GM19455 (cell line): Measurements from ENCODE around the gene PRMT2.

Experiments used
- ATAC-seq: cut with Tn5 transposase; IDR thresholded peaks from one replicate; pipeline ENCODE4 v1.9.1; 2021; ENCODE audit not compliant: unreplicated experiment

The PRMT2 gene

DNA sequence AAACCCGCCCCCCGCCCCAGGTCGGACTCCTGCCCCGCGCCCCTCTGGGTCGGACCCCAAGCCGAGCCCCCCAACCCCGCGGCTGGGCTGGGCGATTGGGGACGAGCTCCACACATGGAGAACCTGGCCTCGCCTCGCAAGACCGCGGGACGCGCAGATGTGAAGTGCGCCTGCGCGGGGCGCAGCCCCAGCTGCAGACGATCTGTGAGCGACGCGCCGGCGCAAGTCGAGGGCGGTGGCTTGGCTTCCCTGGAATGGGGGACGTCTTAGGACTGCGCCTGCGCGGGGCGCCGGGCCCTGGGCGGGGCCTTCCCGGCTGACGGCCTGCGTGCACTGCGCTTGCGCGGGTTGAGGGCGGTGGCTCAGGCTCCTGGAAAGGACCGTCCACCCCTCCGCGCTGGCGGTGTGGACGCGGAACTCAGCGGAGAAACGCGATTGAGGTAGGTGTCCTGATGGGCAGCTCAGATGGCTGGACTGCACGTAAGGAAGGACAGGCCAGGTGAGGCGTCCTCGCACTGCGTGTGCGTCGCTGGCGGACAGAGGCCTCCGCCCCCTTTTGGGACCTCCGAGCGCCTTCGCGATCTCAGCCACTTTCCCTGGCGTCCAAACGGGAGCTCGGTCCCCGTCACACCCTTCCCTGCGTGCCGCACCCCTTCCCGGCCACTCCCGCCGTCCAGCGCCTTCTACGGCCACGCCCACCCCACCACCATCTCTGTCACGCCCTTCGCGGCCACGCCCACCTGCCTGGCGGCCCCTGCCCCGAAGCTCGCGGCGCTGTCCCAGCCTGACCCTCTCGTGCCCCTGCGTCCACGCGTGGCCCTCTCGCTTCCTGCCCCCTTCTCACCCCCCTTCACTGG is at the start of gene PRMT2:
Gene PRMT2, plus strand, starts transcription at position 351 of the 857 bp plus-strand sequence. CDS start 1,278 bp downstream, outside the sequence.
- ATAC-seq, result peak; percentile 85

DNA sequence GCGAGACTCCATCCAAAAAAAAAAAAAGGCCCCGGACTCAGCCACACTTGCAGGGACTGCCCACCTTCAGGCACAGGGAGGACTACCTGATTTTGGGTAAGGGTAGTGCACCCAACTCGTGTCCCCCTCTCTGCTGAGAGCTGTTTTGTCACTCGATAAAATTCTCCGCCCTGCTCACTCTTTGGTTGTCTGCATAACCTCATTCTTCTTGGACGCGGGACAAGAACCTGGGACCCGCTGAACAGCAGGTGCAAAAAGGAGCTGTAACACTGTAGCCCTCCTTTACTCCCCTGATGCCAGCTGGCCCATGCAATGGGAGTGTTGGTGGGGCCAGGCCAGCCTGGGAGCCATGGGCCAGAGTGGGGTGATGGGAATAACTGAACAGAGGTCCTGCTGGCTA is 41.2 kb upstream of the PRMT2 start:
- ATAC-seq, result no peak

DNA sequence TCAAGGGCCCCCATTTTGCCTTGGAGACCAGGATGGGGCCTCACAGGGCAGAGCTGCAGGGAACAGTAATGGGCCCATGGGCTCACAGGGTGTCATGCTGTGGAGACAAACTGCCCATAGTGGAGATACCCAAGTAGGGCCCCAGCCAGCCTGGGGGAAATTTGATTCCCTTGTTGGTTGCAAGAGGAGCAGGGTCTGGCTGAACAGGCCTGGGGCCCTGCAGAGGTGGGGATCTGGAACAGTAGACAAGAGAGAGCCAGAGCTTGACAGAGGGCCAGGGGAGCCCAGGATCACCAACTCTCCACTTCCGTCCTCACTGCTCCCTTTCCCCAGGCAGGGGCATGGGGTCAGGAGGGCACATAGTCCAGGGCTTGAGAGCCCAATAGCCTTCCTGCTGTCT is 39.3 kb upstream of the PRMT2 start:
- ATAC-seq, result no peak

DNA sequence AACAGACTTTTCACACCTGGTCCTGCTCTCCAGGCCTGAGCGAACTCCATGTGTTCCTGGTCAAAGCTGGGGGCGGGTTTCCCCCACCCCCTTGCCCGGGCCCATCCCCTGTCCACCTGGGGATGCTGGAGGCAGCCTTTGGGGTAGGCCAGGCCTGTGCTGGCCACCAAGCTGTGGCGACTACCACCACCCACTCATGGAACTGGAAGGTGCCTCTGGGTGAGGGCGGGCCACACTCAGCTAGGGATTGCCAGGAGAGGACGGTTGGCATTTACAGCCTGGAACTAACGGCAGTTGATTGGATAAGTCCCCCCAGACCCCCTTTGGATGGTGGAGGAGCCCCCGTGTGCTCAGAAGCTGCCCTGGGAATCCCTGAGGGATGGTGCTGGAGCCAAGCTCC is 38.4 kb upstream of the PRMT2 start:
- no peak for ATAC-seq

DNA sequence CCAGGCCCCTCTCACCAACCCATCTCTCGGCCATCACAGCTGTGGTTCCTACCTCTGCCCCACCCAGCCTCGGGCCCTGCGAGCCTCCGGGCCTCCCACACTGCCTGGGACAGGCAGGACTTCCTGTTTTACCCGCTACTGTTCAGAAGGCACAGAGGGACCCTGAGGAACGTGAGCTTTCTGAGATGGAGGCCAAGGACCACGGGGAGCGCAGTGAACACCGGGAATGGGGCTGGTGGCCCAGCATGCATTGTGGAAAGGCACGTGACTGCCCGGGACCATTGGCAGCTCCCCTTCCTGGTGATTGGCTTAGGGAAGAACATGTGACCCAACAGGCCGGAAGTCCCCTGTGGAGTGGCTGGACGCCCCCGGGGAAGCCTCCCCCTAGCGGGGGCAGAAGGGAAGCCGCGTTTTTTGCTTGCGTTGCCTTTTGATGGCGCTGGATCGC is 37.6 kb upstream of the PRMT2 start:
- ATAC-seq, result no peak

DNA sequence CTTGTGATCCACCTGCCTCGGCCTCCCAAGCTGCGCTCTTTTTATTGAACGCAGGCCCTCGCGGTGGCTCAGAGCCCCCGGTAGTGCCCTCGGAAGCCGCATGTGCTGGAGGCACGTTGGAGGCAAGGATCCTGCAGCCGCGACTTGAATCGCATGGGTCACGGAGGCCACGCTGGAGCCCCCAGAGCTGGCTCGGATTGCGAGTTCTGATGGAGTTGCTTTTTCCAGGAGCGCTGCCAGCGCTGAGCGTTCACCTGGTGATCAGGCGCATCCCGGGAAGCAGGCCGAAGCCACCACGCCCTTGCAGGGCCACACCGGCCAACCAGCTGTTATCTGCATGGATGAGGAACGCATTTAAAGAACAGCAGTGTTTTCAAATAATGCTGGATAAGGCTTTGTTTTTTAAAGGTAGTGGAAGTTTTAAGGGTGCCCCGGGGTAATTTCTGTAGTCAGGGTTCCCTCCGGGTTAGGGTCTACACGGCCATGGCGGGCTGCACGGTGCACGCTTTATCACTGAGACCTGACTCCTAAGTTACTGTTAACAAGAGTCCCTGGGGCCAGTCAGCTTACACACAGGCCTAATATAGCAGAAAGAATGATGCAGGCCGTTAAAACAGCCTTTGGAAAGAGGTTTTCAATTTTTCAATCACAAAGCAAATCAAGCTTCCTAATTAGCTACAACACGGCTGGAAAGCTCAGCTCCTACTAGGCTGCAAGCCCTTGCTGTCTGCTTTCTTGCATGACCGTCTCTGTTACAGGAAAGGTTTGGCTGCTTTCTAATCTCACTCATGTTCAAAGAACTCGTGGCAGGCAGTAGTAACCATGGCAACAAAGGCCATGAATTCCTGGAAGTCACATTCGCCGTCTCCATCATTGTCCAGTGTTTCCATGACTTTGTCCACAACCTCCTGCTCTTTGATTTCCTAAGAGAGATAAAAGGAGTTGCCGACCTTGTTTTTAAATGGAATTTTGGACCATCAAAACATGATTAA is 36.6 kb upstream of the PRMT2 start:
- no peak for ATAC-seq

DNA sequence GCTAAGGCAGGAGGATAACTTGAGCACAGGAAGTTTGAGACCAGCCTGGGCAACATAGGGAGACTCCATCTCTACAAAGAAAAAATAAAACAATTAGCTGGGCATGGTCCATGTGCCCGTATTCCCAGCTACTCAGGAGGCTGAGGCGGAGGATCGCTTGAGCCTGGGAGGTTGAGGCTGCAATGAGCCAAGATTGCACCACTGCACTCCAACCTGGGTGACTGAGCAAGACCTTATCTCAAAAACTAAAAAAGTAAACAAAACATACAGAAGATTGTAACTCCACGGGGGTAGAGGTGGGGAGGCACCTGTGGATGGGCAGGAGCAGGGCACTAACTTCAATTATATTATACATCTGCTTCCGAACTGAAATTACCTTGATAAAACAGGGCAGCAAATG is 35.2 kb upstream of the PRMT2 start:
- no peak for ATAC-seq

DNA sequence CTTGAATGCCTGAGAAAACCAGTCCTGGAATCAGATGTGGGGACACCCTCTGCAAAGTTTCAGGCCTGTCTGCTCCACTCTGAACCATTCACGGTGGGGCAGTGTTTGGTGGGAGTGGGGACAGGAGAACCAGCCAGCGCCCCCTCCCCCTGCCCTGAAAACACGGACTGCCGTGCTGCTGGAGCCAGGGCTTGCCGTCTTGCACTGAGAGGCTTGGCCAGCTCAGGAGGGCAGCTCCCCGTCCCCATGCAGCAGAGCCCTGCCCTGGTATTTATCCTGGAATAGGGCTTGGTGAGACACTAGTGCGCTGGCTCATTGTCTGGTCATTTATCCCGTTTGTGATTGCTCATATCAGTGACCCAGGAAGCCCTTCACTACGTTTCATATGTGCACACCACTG is 34.5 kb upstream of the PRMT2 start:
- ATAC-seq, result no peak

DNA sequence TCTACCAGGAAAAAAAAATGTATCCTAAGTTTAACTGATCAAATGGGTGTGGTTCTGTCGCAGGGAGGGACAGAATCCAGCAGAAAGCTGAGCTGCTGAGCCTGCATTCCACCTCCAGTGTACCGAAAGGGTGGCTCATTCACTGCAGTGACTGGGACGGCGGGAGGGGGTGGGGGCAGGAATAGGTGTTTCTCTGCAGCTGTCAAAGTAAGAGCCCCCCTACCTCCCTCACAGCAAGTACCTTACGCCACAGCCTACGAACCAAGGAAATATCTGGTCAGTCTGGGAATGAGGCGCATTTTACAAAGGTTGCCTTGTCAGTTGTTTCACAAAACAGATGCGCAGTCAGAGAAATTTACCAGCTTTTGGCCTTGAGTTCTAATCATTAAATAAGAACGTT is 32.2 kb upstream of the PRMT2 start:
- no peak for ATAC-seq

DNA sequence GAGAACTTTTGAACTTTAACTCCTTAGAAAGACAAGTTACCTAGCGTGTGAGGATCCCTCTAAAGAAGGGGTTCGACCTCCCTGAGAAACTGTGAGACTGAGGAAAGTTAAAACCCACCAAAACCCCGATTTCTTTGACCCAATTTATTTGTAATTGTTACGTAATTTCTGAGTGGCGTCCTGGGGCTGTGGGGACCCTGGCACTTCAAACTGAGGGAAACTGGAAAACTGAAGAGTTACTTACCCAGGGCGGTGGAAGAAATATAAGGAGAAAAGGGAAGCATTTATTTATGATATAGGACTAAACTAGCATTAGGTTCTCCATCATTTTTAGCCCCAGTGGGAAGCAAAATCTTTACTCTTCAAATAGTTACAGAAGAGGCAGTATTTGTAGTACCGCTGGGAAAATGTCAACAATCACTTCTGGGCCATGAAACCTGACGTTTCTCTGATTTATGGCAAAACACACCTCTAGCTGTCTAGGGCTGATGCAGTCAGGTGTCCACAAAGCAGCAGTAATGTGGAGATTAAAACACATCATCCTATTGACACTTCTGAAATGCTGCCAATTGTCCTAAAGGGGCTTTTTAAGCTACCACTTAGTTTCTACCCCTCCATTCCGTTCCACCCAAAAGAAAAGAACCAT is 31.0 kb upstream of the PRMT2 start:
- ATAC-seq, result no peak

DNA sequence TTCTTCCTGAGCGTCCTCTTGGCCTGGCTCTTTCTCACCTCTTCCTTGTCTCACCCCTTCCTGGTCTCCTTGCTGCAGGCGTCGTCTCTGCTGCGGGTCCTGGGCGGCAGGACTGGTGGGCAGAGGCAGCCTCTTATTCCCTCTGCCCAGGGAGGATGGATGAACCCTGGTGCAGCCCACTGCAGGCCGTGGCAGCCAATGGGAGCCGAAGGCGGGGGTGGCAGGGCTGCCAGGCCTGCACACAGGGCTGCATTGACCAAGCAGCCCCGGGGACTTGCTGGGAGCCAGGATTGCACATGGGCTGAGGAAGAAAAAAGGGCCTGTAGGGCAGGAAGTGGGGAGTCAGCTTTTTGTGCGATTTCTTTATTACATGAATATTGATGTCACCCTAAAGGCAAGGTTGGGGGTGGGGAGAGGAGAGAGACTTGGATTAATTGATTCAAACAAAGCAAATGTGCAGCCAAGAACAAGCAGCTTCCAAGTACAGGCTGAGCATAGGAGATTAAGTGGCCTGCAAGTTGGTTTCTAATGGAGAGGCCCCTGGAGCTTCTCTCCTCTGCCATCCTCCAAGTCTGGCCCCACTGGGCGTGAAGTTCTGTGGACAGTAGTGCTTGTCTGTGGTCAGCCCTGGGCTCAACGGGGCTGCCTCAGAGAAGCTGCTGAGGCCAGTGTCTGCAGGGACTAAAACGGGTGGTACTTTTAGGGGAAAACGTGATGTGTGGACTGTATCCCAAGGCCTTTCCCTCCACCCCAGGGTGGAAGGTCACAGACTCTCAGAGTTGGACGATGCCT is 30.3 kb upstream of the PRMT2 start, which contains the start of gene S100B:
Gene S100B, minus strand, starts transcription at position 108 of the 792 bp plus-strand sequence. CDS start 2,667 bp downstream, outside the sequence.
- ATAC-seq, result no peak

DNA sequence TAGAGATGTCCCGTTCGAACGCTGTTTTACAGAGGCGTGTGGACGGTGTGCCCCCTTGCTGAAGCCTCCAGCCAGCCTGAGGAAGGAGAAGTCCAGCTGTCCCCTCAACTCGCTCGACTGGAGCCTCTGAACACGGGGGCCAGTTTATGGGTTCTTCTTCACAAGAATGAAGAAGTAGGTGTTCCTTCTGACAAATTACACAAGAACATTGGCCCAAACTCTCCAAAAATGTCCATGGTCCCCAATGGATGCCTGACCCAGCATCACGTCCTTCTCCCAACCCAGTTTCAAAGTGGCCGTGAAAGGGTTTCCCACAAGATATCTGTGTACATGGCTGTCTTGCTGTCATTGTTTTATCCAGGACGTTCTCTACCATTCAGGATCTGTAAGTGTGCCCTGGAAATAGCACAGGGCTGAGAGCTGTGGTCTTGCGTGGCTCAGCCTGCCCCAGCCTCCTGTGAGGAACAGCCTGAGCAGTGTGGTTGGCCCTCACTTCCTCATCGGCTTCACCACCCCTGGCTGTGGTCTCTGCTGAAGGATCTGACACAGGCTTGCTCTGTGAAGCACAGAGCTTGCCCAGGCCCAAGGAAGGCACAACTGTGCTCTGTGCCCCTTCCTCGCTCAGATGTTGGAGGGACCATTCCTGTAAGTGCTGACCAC is 29.6 kb upstream of the PRMT2 start:
- ATAC-seq, result no peak

DNA sequence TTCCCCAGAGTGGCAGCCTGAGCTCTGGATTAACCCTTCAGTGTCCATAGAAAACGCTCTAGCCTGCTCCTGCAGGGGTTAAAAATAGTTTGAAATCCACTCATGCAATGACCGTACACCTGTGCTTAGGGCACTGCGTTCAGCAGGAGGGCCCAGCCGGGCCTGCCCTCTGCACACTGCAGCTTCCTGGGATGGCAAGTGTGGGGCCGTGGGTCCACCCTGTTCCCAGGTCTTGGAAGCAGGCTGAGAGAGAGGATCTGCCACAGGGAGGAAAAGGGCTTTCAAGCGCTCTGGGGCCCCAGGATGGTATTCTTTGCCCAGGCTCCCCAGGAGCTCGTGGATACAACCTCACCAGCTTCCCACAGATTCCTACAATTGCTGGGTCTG is 29.1 kb upstream of the PRMT2 start:
- ATAC-seq, result no peak

DNA sequence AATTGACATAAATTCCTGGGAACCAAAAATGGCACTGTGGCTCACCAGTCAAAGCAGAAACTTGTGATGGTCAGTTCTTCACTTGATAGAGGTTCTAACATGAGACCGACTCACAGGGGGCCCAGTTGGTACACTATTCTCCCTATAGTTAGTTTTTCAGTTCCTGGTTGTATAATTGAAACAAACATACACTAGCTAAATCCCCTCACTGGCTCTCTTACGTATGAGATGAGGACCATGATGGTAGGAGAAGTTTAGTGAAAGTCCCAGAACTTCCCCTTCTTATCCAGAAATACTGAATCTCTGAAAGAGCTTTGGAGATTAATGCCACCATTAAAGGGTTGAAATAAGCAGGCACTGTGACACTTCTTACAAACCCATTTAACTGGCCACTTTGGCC is 27.8 kb upstream of the PRMT2 start:
- ATAC-seq, result no peak

DNA sequence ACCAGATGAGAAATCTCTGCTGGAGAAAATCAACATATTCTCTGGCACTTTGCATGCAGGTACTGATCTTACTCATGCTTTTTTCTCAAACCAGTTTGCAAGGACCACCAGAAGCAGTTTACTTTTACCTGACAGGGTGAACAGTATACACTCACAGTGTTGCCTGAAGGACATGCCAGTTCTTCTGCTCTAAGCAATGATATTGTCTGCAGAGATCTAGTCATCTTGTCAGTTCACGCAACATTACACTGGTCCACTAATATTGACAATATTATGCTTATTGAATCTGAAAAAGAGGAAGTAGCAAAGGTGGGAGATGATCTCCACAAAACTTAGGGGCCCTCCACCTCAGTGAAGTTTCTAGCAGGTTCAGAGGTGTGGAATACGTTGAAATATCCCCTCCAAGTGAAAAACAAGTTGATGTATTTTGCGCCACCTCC is 26.8 kb upstream of the PRMT2 start:
- ATAC-seq, result no peak

DNA sequence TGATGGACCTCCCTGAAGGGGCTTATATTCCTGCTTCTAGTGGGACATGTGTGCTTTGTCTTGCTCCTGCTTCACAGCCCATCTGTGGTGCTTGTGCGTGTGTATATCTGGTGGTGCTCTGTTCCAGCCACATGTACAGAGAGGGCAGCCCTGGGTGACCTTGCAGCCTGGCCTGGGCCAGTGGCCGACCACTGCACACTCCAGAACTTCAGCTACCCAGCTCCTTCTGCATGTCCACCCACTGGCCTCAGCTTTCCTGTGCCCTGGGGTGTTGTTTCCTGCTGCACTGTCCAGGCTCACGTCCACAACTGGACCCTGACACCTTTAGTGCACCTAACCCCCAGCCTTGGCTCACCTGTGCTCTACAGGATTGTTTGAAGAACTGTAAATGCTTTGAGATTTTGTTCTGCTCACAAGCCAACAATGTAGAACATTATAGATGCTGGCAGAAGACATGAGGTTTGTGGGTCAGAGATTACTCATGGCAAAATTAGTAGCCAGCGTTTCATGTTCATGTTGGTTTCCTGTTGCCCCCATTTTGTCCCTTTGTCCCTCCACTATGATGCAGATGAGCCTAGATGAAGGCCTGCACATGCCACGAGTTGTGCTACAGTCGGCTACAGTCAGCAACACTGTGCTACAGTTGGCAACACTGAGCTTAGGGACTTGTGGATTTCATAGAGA is 25.3 kb upstream of the PRMT2 start:
- ATAC-seq, result no peak

DNA sequence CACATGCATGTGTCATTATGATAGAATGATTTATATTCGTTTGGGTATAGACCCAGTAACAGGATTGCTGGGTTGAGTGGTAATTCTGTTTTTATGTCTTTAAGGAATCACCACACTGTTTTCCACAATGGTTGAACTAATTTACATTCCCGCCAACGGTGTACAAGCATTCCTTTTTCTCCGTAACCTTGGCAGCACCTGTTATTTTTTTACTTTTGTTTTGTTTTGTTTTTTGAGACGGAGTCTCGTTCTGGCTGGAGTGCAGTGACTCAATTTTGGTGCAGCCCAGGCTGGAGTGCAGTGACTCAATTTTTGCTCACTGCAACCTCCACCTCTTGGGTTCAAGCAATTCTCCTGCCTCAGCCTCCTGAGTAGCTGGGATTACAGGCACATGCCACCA is 22.1 kb upstream of the PRMT2 start:
- ATAC-seq, result no peak

DNA sequence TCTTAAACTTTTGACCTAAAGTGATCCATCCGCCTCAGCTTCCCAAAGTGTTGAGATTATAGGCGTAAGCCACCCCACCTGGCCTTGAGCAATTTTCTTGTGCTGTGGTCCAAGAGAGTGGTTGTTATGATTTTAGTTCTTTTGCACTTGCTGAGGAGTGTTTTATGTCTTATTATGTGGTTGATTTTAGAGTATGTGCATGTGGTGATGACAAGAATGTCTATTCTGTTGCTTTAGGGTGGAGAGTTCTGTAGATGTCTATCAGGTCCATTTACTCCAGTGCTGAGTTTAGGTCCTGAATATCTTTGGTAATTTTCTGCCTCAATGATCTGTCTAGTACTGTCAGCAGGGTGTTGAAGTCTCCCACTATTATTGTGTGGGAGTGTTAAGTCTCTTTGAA is 19.4 kb upstream of the PRMT2 start:
- no peak for ATAC-seq

DNA sequence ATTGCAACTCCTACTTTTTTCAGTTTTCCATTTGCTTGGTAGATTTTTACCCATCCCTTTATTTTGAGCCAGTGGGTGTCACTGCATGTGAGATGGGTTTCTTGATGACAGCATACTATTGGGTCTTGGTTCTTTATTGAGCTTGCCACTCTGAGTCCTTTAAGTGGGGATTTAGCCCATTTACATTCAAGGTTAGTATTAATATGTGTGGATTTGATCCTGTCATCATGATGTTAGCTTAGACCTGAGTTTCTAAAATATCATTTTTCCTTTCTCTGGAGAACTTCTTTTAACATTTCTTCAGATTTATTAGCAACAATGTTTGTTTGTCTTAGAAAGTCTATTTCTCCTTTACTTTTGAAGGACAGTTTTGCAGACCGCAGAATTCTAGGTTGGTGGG is 18.8 kb upstream of the PRMT2 start:
- ATAC-seq, result no peak
